ENCODE data around the gene ERC1.
A peak's percentile ranks its signal among the peaks of the same experiment; 100 is the strongest.

ERC1 gene

DNA sequence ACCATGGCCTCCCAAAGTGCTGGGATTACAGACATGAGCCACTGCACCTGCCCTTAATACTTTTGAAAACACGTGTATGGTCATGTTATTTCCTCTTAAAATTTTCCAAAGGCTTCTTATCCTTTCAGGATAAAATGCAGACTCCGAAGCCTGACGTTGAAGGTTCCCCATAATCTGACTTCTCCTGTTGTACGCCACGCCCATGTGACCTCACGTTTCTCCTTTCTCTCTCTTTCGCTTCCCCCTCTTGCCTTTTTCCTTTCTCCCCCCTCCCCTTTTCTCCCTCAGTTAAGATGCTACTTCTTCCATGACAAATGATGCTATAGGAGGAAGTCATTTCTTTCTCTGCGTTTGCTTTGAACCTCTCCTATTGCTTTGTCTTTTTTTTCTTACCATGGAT is 337.4 kb downstream of the ERC1 start:
- no peaks in the 10 kb centered on the region for H3K27me3 ChIP-seq (ENCODE audit: insufficient read depth, poor library complexity, severe bottlenecking)
- peak; percentile 21 to 40 for DNase-seq (ENCODE audit: low read depth in 1 of 2, low spot score in 1 of 2)
- no peak overlapping the region for H3K27ac ChIP-seq (replicated peaks)
- TF ChIP-seq POLR2AphosphoS5 (IDR thresholded peaks at IDR 0.05; ENCODE audit: low read depth) (no peak), SPI1 (IDR thresholded peaks at IDR 0.05; ENCODE audit: borderline replicate concordance, low read depth) (0 out of 2 replicates have a peak, but pooled peaks have one; percentile 1)
- H3K4me3 ChIP-seq (replicated peaks; ENCODE audit: insufficient read depth, low read length): no peak overlapping the region

- TF ChIP-seq, protein P1, sequence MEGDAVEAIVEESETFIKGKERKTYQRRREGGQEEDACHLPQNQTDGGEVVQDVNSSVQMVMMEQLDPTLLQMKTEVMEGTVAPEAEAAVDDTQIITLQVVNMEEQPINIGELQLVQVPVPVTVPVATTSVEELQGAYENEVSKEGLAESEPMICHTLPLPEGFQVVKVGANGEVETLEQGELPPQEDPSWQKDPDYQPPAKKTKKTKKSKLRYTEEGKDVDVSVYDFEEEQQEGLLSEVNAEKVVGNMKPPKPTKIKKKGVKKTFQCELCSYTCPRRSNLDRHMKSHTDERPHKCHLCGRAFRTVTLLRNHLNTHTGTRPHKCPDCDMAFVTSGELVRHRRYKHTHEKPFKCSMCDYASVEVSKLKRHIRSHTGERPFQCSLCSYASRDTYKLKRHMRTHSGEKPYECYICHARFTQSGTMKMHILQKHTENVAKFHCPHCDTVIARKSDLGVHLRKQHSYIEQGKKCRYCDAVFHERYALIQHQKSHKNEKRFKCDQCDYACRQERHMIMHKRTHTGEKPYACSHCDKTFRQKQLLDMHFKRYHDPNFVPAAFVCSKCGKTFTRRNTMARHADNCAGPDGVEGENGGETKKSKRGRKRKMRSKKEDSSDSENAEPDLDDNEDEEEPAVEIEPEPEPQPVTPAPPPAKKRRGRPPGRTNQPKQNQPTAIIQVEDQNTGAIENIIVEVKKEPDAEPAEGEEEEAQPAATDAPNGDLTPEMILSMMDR (IDR thresholded peaks at IDR 0.05; ENCODE audit: insufficient read depth, low read length): no peak
- TF ChIP-seq POLR2AphosphoS5 (IDR thresholded peaks at IDR 0.05; ENCODE audit: low read depth) (no peak), SPI1 (IDR thresholded peaks at IDR 0.05; ENCODE audit: borderline replicate concordance, low read depth) (no peak), REST (IDR thresholded peaks at IDR 0.05; ENCODE audit: insufficient replicate concordance, low read depth) (no peak), GABPA (IDR thresholded peaks at IDR 0.05; ENCODE audit: low read depth) (no peak)
- H3K27ac ChIP-seq (replicated peaks): no peak overlapping the region
- DNase-seq (ENCODE audit: low read depth in 1 of 2, low spot score in 1 of 2): no peak
- no peaks in the 10 kb centered on the region for H3K27me3 ChIP-seq (ENCODE audit: insufficient read depth, poor library complexity, severe bottlenecking)
- H3K4me3 ChIP-seq (replicated peaks; ENCODE audit: insufficient read depth, low read length): no peak overlapping the region
These were observed 338.9 kb downstream of the ERC1 start for GRCh38 chr12:1329784-1330476.

DNA sequence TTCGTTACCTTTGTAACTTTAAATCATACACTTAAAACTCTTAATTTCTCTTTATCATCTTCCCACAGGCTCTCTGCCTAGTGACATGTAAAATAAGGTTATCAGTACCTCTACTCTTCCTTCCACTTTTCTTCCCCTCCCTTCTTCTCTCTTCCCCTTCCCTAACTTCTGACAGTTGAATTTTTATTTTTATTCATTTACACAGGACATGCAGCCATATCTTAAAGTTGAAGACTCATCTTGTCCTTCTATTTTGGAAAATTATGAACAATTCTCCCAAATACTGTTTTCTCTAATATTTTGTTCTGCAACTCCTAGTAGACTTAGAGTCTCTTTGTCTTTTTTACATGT is 339.4 kb downstream of the ERC1 start:
- no peak for DNase-seq (ENCODE audit: low read depth in 1 of 2, low spot score in 1 of 2)
- H3K27me3 ChIP-seq (ENCODE audit: insufficient read depth, poor library complexity, severe bottlenecking): no peaks in the 10 kb centered on the region
- H3K27ac ChIP-seq (replicated peaks): no peak overlapping the region
- H3K4me3 ChIP-seq (replicated peaks; ENCODE audit: insufficient read depth, low read length): no peak overlapping the region
- TF ChIP-seq SPI1 (IDR thresholded peaks at IDR 0.05; ENCODE audit: borderline replicate concordance, low read depth) (no peak), REST (IDR thresholded peaks at IDR 0.05; ENCODE audit: insufficient replicate concordance, low read depth) (no peak), GABPA (IDR thresholded peaks at IDR 0.05; ENCODE audit: low read depth) (no peak), POLR2AphosphoS5 (IDR thresholded peaks at IDR 0.05; ENCODE audit: low read depth) (no peak)
- TF ChIP-seq, protein P1 (IDR thresholded peaks at IDR 0.05; ENCODE audit: insufficient read depth, low read length): no peak

- TF ChIP-seq, protein P1 (IDR thresholded peaks at IDR 0.05; ENCODE audit: insufficient read depth, low read length): no peak
- TF ChIP-seq GABPA (IDR thresholded peaks at IDR 0.05; ENCODE audit: low read depth) (no peak), POLR2AphosphoS5 (IDR thresholded peaks at IDR 0.05; ENCODE audit: low read depth) (no peak), SPI1 (IDR thresholded peaks at IDR 0.05; ENCODE audit: borderline replicate concordance, low read depth) (no peak), REST (IDR thresholded peaks at IDR 0.05; ENCODE audit: insufficient replicate concordance, low read depth) (no peak)
- Histone ChIP-seq H3K4me3 (replicated peaks; ENCODE audit: insufficient read depth, low read length) (no peak overlapping the region), H3K27me3 (ENCODE audit: insufficient read depth, poor library complexity, severe bottlenecking) (no peaks in the 10 kb centered on the region), H3K27ac (replicated peaks) (no peak overlapping the region)
- DNase-seq (ENCODE audit: low read depth in 1 of 2, low spot score in 1 of 2): no peak
These were observed 341.3 kb downstream of the ERC1 start for GRCh38 chr12:1332327-1332726.
